Endodermal cell (in vitro differentiated cells): Measurements from ENCODE around the gene LAP3. TPM values are rescaled to one million over a fixed set of nuclear protein-coding genes. Genes with fewer than 3 reads are reported as not detected.

ENCODE experiments used
- DNase-seq: peaks from one replicate; pipeline ENCODE4 v3.0.0-alpha.2; 2017
- H3K27ac ChIP-seq: 2 replicates; pipeline ENCODE4 v1.5.1; 2013; ENCODE audit warnings: mild to moderate bottlenecking, low read depth, low read length, moderate library complexity
- H3K27me3 ChIP-seq: 2 replicates; pipeline ENCODE4 v1.6.1; 2013; ENCODE audit warnings: mild to moderate bottlenecking, low read length, moderate library complexity; ENCODE audit not compliant: insufficient read depth, control insufficient read depth, poor library complexity, severe bottlenecking
- H3K36me3 ChIP-seq: 2 replicates; pipeline ENCODE4 v1.7.0; 2013; ENCODE audit warnings: mild to moderate bottlenecking, low read length, moderate library complexity; ENCODE audit not compliant: control insufficient read depth, insufficient read depth
- H3K4me1 ChIP-seq: one replicate; pipeline ENCODE4 v1.7.0; 2013; ENCODE audit warnings: low read length; ENCODE audit not compliant: control insufficient read depth, insufficient read depth
- H3K4me3 ChIP-seq: 2 replicates; pipeline ENCODE4 v1.5.1; 2013; ENCODE audit warnings: mild to moderate bottlenecking, low read length, moderate library complexity
- H3K9ac ChIP-seq: 2 replicates; pipeline ENCODE4 v1.6.1; 2013; ENCODE audit warnings: mild to moderate bottlenecking, low read length, moderate library complexity; ENCODE audit not compliant: poor library complexity, severe bottlenecking; ENCODE audit errors: extremely low read depth
- H3K9me3 ChIP-seq: 2 replicates; pipeline ENCODE4 v1.6.1; 2013; ENCODE audit warnings: mild to moderate bottlenecking, low read length, moderate library complexity; ENCODE audit not compliant: control insufficient read depth
- H3K27ac Mint-ChIP-seq: 2 replicates; pipeline ENCODE4 v1.8.0; 2020; ENCODE audit warnings: mixed read lengths
- H3K27me3 Mint-ChIP-seq: 2 replicates; pipeline ENCODE4 v1.8.0; 2021; ENCODE audit warnings: mild to moderate bottlenecking, mixed read lengths; ENCODE audit not compliant: insufficient read depth
- H3K36me3 Mint-ChIP-seq: 2 replicates; pipeline ENCODE4 v1.8.0; 2020; ENCODE audit warnings: low read depth, mixed read lengths
- H3K4me1 Mint-ChIP-seq: 2 replicates; pipeline ENCODE4 v1.8.0; 2020; ENCODE audit warnings: mixed read lengths
- H3K4me3 Mint-ChIP-seq: 2 replicates; pipeline ENCODE4 v1.8.0; 2020; ENCODE audit warnings: mild to moderate bottlenecking, moderate library complexity, mixed read lengths
- H3K9me3 Mint-ChIP-seq: 2 replicates; pipeline ENCODE4 v1.8.0; 2020; ENCODE audit warnings: mild to moderate bottlenecking, mixed read lengths
- WGBS, 2 experiments: methylation state at CpG; one replicate each; pipeline versions ENCODE4 v1.1.5 to v1.1.7; 2013; ENCODE audit warnings: missing lambda C conversion rate in 2 of 2, mixed read lengths in 1 of 2; ENCODE audit not compliant: insufficient coverage in 1 of 2, insufficient read length in 1 of 2; 5-methylcytosine and 5-hydroxymethylcytosine counted together
- total RNA-seq, 2 donors: library from RNA; stranded (reverse); fragmentation: NEBNext Ultra II Directional in 1 of 2; extraction: Animal tissue kit (Norgen Biotek cat#: 25700) in 1 of 2; gene quantifications; 2 replicates in 1 of 2; 3 replicates in 1 of 2; pipeline ENCODE4 v1.2.1, GENCODE V29; 2021
- TF ChIP-seq, protein P1 (sequence below): fragments of 200-600 bp; sonication (generic); conservative IDR thresholded peaks from 2 replicates; pipeline ENCODE4 v1.5.0; 2021; ENCODE audit warnings: antibody characterized with exemption, mild to moderate bottlenecking

The LAP3 gene
- total RNA-seq, 2 donors from 2014 or later = 34.3 to 39.9 TPM

DNA sequence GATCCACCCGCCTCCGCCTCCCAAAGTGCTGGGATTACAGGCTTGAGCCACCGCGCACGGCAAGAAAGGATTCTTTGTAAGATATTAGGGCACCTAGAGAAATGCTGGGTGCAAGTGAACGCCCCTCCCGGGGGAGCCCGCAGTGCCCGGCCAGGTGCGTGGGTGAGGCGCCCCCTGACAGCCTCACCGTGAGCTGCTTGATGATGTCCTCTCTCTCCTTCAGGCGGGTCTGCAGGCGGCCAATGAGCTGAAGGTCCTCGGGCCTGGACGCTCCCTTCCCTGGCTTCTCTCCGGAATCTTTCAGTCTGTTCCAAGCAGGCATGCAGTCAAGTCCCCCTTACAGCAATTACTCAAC is 59.3 kb downstream of the LAP3 start:
- H3K27ac Mint-ChIP-seq = no peak overlapping the region
- H3K27me3 Mint-ChIP-seq = no peaks in the 10 kb centered on the region
- H3K4me3 Mint-ChIP-seq = no peak overlapping the region
- Histone ChIP-seq H3K36me3 (peaks cover 63% of the 10 kb centered on the region), H3K27ac (no peak overlapping the region), H3K4me1 (no peaks in the 10 kb centered on the region), H3K4me3 (no peak overlapping the region), H3K9ac (no peak overlapping the region), H3K27me3 (no peaks in the 10 kb centered on the region), H3K9me3 (no peaks in the 10 kb centered on the region)
- WGBS, 2 experiments = 92 to 94% methylated on average over 13 to 17 of the region's 17 CpGs
- peaks cover 57% of the 10 kb centered on the region for H3K36me3 Mint-ChIP-seq
- no peaks in the 10 kb centered on the region for H3K4me1 Mint-ChIP-seq
- TF ChIP-seq, protein P1, sequence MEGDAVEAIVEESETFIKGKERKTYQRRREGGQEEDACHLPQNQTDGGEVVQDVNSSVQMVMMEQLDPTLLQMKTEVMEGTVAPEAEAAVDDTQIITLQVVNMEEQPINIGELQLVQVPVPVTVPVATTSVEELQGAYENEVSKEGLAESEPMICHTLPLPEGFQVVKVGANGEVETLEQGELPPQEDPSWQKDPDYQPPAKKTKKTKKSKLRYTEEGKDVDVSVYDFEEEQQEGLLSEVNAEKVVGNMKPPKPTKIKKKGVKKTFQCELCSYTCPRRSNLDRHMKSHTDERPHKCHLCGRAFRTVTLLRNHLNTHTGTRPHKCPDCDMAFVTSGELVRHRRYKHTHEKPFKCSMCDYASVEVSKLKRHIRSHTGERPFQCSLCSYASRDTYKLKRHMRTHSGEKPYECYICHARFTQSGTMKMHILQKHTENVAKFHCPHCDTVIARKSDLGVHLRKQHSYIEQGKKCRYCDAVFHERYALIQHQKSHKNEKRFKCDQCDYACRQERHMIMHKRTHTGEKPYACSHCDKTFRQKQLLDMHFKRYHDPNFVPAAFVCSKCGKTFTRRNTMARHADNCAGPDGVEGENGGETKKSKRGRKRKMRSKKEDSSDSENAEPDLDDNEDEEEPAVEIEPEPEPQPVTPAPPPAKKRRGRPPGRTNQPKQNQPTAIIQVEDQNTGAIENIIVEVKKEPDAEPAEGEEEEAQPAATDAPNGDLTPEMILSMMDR = no peak
- peaks cover 3% of the 10 kb centered on the region for H3K9me3 Mint-ChIP-seq
- no peak for DNase-seq

DNA sequence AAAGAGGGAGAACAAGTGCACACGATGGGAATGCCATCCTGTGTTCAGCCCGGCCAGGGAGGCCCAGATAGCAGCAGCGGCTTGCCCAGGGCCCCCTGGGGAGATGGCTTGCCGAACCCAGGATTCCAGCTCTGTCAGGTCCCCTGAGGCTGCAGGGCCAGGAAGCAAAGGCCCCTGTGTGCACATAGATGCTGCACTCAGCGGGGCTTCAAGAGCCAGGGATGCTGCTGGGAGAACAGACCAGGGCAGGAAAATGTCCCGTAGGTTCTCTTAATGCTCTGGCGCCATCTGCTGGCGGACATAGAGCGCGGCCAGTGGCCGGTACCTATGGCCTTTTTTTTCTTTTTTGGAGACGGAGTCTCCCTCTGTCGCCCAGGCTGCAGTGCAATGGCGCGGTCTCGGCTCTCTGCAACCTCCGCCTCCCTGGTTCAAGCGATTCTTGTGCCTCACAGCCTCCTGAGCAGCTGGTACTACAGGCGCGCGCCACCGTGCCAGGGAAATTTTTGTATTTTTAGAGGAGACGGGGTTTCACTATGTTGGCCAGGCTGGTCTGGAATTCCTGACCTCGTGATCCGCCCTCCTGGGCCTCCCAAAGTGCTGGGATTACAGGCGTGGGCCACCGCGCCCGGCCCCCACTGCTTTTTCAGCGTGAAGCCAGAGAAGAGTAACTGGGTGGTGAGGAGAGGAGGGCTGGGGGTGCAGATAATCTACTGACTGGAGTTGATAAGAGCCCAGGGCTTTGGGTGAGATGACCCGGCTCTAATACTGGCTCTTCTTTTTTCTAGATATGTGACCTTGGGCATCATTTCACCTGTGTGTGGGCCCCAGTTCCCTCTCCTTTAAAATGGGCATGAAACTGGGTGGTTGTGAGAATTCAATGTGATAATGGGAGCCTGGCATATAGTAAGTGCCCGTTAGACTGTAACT is 60.0 kb downstream of the LAP3 start:
- H3K4me3 ChIP-seq = no peak overlapping the region
- no peak overlapping the region for H3K9ac ChIP-seq
- DNase-seq = peak; percentile 95
- peaks cover 57% of the 10 kb centered on the region for H3K36me3 ChIP-seq
- 50 to 63% methylated on average over 13 to 32 of the region's 32 CpGs for WGBS, 2 experiments
- H3K27me3 ChIP-seq = no peaks in the 10 kb centered on the region
- no peak overlapping the region for H3K27ac ChIP-seq
- H3K9me3 ChIP-seq = no peaks in the 10 kb centered on the region
- Mint-ChIP-seq H3K9me3 (peaks cover 5% of the 10 kb centered on the region), H3K4me3 (no peak overlapping the region), H3K27me3 (peaks cover 2% of the 10 kb centered on the region), H3K36me3 (peaks cover 52% of the 10 kb centered on the region), H3K4me1 (no peaks in the 10 kb centered on the region), H3K27ac (peak overlapping the region; percentile 76)
- TF ChIP-seq, protein P1 = peak; percentile 97
- H3K4me1 ChIP-seq = no peaks in the 10 kb centered on the region

DNA sequence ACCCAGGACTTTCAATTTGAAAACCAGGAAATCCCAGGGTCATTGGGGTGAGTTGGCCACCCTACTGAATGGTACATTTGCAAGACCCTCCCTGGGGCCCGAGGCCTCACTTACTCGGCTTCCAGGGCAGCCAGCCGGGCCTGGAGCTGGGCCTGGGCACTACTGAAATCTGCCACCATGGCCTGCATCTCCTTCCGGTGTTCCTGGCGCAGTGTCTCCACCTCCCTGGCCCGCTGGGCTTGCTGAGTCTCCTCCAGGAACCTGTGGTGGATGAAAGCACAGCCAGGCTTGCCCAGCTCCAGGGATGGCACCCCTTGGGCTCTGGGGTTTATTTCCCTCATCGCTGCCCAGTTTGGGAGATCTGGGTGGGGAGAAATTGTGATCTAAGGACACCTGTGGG is 62.1 kb downstream of the LAP3 start:
- Mint-ChIP-seq H3K9me3 (peaks cover 18% of the 10 kb centered on the region), H3K27me3 (peaks cover 9% of the 10 kb centered on the region), H3K4me3 (no peak overlapping the region), H3K27ac (no peak overlapping the region), H3K4me1 (no peaks in the 10 kb centered on the region), H3K36me3 (peaks cover 40% of the 10 kb centered on the region)
- Histone ChIP-seq H3K4me3 (no peak overlapping the region), H3K4me1 (no peaks in the 10 kb centered on the region), H3K27me3 (no peaks in the 10 kb centered on the region), H3K9ac (no peak overlapping the region), H3K27ac (no peak overlapping the region), H3K9me3 (peaks cover 14% of the 10 kb centered on the region), H3K36me3 (peaks cover 35% of the 10 kb centered on the region)
- TF ChIP-seq, protein P1 = no peak
- DNase-seq = no peak
- WGBS, 2 experiments = 72 to 87% methylated on average over 3 to 7 of the region's 7 CpGs
